ENCODE data around the gene KRTAP5-4. TPM values are rescaled to one million over a fixed set of nuclear protein-coding genes. Genes with fewer than 3 reads are reported as not detected.
"Not testable (repeated sequence)": the region's sequence is repeated elsewhere in the genome, so short reads cannot be mapped to it uniquely, and the experiment has no call there.

KRTAP5-4 gene
- total RNA-seq, 2 experiments from 2014 or later: not detected

DNA sequence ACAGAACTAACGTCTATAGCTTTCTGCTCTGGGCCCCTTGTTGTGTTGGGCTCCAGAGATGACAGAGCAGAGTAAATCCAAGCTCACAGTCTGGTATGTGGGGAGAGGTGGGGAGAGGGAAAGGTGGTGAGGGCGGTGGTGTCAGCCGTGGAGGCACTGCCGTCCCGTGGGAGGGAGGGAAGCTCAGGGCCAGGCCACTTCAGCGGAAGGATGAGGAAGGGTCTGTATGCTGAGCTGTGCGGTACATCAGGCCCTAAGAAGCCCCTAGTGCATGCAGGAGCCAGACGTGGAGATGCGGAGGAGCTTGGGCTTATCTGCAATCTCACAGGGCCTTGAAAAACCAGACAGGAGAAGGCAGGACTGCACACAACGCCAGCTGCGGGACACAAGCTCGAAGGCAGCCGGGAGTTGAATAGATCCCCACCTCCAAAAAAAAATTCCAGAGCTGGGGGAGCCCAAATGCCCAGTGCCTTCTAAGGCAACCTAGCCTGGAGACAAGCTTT, 9.2 kb upstream of the KRTAP5-4 start:
- H3K9me3 Mint-ChIP-seq: no peaks in the 10 kb centered on the region
- peaks cover 26% of the 10 kb centered on the region for H3K27me3 Mint-ChIP-seq

DNA sequence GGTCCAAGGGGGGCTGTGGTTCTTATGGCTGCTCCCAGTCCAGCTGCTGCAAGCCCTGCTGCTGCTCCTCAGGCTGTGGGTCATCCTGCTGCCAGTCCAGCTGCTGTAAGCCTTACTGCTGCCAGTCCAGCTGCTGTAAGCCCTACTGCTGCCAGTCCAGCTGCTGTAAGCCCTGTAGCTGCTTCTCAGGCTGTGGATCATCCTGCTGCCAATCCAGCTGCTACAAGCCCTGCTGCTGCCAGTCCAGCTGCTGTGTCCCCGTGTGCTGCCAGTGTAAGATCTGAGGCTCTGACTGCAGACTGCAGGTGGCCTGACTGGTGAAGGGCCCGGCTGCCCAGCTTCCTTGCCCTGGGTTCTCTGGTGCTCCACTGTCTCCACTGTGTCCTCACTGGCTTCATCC, 8.3 kb upstream of the KRTAP5-4 start:
- Mint-ChIP-seq H3K4me3 (no peak overlapping the region), H3K27me3 (peaks cover 26% of the 10 kb centered on the region), H3K27ac (no peak overlapping the region), H3K4me1 (peaks cover 9% of the 10 kb centered on the region), H3K36me3 (no peaks in the 10 kb centered on the region), H3K9me3 (no peaks in the 10 kb centered on the region)
- no peak for DNase-seq

More for the DNA sequence above, 9.2 kb upstream of the KRTAP5-4 start:
- H3K36me3 Mint-ChIP-seq: no peaks in the 10 kb centered on the region
- H3K27ac Mint-ChIP-seq: no peak overlapping the region
- no peak overlapping the region for H3K4me3 Mint-ChIP-seq
- DNase-seq: no peak
- peaks cover 9% of the 10 kb centered on the region for H3K4me1 Mint-ChIP-seq

DNA sequence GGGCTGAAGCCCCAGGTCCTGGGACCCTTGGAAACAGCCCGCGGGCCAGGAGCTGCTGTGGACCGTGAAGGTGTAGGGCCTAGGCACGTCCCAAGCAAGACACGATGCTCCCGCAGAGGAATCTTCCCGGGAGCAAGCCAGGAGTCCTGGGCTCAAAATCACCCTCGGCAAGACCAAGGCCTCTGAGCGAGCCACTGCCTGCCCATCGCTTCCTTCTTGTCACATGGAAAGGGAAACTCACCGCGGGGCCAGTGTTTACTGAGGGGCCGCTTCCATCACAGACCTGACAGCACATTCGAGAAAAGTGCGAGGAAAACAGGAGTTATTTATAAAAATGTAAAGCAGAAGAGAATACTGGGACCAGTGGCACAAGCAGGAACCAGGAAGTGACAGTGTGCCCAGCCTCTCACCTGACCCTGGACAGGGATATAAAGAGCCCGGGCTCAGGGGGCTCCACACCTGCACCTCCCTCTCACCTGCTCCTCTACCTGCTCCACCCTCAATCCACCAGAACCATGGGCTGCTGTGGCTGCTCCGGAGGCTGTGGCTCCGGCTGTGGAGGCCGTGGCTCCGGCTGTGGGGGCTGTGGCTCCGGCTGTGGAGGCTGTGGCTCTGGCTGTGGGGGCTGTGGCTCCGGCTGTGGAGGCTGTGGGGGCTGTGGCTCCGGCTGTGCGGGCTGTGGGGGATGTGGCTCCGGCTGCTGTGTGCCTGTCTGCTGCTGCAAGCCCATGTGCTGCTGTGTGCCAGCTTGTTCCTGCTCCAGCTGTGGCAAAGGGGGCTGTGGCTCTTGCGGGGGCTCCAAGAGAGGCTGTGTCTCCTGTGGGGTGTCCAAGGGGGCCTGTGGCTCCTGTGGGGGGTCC, 7.6 kb upstream of the KRTAP5-4 start, which contains the start of gene KRTAP5-5:
Gene KRTAP5-5 (plus strand): TSS at position 450 of the 860 bp plus-strand sequence. CDS start 66 bp downstream, at position 516.
- peaks cover 23% of the 10 kb centered on the region for H3K27me3 Mint-ChIP-seq
- no peaks in the 10 kb centered on the region for H3K9me3 Mint-ChIP-seq
- H3K36me3 Mint-ChIP-seq: no peaks in the 10 kb centered on the region
- DNase-seq: no peak
- H3K27ac Mint-ChIP-seq: no peak within 1 kb of the TSS
- H3K4me1 Mint-ChIP-seq: peaks cover 9% of the 10 kb centered on the region
- no peak within 1 kb of the TSS for H3K4me3 Mint-ChIP-seq

DNA sequence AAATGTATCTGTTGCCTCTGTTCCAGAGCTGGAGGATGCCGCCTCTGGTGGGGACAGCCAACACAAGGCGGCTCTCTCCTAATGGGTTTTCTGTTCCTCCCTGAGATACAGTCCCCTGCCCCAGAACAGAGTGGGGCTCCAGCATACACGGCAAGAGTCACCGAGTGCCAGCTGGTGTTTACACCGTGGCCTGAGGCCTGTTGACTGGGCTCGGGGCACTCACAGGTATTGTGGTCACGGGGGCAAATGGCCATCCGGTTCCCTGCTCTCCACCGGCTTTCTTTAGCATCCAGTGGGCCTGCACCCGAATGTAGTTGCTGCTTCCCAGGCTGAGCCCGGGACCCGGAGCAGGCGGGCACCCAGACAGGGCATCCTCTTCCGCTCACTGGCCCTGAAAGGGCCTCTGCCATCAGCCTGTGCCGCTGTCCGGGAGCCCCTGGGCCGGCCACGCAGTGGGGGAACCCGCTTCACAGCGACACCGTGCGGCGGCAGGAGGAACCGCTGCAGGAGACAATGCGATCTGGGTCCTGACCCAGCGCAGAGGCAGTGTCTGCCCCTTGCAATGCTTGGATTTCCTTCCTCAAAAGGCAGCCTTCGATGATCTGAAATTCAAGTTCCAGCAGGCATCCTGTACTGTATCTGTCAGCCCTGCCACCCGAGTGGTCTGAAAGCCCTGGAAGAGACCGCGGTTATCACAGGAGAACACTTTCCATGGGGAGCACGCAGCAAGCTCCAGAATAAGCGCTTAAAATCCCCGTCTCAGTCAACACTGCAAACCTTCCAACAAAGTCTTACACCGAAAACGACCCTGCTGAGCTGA, 6.8 kb upstream of the KRTAP5-4 start:
- Mint-ChIP-seq H3K27me3 (peaks cover 22% of the 10 kb centered on the region), H3K4me3 (no peak overlapping the region), H3K9me3 (no peaks in the 10 kb centered on the region), H3K4me1 (peaks cover 9% of the 10 kb centered on the region), H3K36me3 (no peaks in the 10 kb centered on the region), H3K27ac (no peak overlapping the region)
- peak; percentile 64 for DNase-seq

DNA sequence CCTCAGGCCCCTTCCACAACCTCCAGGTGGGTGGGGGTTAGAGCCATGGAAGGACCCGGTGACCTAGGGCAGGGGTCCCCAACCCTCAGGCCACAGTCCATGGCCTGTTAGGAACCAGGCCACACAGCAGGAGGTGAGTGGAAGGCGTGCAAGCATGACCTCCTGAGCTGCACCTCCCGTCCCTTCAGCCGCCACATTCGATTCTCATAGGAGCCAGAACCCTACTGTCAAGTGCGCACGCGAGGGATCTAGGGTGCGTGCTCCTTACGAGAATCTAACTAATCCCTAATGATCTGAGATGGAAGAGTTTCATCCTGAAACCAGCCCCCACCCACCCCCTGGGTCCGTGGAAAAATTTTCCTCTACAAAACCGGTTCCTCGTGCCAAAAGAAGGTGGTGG, 3.6 kb upstream of the KRTAP5-4 start:
- no peaks in the 10 kb centered on the region for H3K9me3 Mint-ChIP-seq
- H3K4me1 Mint-ChIP-seq: peaks cover 3% of the 10 kb centered on the region

DNA sequence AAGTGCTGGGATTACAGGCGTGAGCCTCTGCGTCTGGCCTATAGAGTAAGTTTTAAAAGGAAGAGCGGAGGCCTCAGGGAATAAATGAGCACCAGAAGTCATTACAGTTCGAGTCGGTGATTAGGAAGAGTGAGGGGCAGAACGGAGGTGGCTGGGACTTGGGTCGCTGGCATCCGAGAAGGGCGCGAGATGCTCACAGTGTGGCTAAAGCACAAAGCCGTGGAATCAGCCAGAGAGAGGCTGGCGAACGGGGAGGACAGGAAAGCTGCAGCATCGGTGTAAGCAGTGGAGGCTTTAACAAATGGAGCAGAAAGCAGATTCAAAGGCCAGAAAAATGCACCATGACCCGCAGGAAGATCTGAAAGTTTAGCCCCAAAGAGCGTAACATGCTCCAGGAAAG, 2.7 kb upstream of the KRTAP5-4 start:
- H3K36me3 Mint-ChIP-seq: no peaks in the 10 kb centered on the region
- DNase-seq: no peak
- peaks cover 20% of the 10 kb centered on the region for H3K27me3 Mint-ChIP-seq
- no peak overlapping the region for H3K27ac Mint-ChIP-seq
- no peaks in the 10 kb centered on the region for H3K9me3 Mint-ChIP-seq
- no peak overlapping the region for H3K4me3 Mint-ChIP-seq
- H3K4me1 Mint-ChIP-seq: peaks cover 5% of the 10 kb centered on the region

More for the DNA sequence above, 3.6 kb upstream of the KRTAP5-4 start:
- H3K36me3 Mint-ChIP-seq: no peaks in the 10 kb centered on the region
- DNase-seq: no peak
- peaks cover 17% of the 10 kb centered on the region for H3K27me3 Mint-ChIP-seq
- H3K4me3 Mint-ChIP-seq: no peak overlapping the region
- H3K27ac Mint-ChIP-seq: no peak overlapping the region

DNA sequence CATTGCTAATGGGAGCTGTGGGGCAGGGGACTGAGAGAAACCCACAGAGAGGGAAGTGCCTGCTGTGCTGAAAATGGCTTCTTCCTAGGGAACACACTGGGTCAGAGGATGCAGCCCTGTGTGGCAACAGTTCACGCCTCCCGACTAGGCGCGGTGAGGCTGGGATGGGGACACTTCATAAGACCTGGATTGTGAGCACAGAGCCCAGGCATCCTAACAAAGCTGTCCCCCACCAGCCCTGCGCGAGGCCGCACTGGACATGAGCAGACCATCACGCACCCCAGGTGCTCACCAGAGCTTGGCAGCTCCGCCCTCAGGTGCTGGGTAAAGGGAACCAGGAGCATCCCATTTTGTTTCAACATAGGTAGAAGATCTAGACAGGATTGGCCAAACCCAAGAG, 1.8 kb upstream of the KRTAP5-4 start:
- Mint-ChIP-seq H3K27ac (no peak overlapping the region), H3K36me3 (no peaks in the 10 kb centered on the region), H3K4me1 (peaks cover 7% of the 10 kb centered on the region), H3K4me3 (no peak overlapping the region), H3K27me3 (peaks cover 18% of the 10 kb centered on the region), H3K9me3 (no peaks in the 10 kb centered on the region)
- DNase-seq: no peak

DNA sequence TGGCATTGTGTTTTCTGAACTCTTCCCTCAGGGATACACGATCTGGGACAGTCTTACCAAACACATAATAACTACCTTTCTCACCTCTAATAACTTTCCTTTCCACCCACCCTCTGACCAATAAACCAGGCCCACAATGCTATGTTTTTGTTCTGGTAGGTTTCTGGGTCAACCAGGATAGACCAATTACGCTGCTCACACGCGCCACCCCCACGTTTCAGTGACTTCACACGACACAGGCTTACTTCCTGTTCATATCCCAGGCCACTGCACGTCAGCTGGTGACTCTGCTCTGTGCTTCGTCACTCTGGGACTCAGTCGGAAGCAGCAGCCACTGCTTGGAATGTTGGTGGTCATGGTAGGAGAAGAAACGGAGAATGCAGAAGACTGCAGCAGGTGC, 2.5 kb downstream of the KRTAP5-4 start:
- H3K27ac Mint-ChIP-seq: no peak overlapping the region
- DNase-seq: no peak
- no peak overlapping the region for H3K4me3 Mint-ChIP-seq

DNA sequence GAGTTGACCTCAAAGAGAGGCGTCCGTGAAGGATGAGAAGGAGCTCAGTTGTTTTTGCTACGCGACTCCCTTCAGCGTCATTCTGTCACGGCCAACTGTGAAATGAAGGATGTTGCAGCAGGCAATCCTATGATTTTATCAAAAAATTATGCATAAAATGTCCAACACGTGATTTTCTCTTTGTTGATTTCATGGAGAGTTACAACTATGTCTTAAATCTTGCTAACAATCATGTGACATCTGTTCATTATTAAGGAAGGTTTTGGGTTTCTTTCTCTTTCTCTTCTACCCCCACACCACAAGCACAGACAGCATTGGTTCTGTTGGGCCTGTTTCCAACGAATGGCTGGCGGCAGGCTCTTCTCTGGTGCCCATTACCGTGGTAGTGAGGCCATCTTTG, 3.7 kb downstream of the KRTAP5-4 start:
- no peaks in the 10 kb centered on the region for H3K36me3 Mint-ChIP-seq
- peaks cover 44% of the 10 kb centered on the region for H3K27me3 Mint-ChIP-seq
- H3K4me1 Mint-ChIP-seq: peaks cover 7% of the 10 kb centered on the region
- DNase-seq: no peak
- H3K4me3 Mint-ChIP-seq: no peak overlapping the region
- H3K9me3 Mint-ChIP-seq: no peaks in the 10 kb centered on the region
- H3K27ac Mint-ChIP-seq: no peak overlapping the region

More for the DNA sequence above, 2.5 kb downstream of the KRTAP5-4 start:
- H3K36me3 Mint-ChIP-seq: no peaks in the 10 kb centered on the region
- H3K9me3 Mint-ChIP-seq: no peaks in the 10 kb centered on the region
- peaks cover 7% of the 10 kb centered on the region for H3K4me1 Mint-ChIP-seq
- H3K27me3 Mint-ChIP-seq: peaks cover 44% of the 10 kb centered on the region

DNA sequence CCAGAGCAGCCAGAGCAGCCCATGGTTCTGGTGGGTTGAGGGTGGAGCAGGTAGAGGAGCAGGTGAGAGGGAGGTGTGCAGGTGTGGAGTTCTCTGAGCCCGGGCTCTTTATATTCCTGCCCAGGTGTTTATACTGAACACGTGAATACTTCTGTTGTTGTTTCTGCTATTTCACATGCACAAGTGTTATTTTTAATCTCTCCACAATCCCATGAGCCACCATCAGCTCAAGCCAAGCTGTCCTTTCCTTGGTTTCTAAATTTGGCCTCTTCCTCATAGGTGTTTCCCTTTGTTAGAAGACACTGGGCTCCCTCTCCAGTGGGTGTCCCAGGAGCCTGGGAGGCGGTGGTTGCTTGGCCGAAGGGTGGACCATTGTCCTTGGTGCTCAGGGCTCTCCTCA, 13.6 kb downstream of the KRTAP5-4 start, which contains the start of gene KRTAP5-3:
Gene KRTAP5-3 (minus strand): TSS at position 101 of the 400 bp plus-strand sequence. CDS start 78 bp downstream, at position 23.
- H3K9me3 Mint-ChIP-seq: no peaks in the 10 kb centered on the region
- DNase-seq: no peak
- H3K27me3 Mint-ChIP-seq: peaks cover 19% of the 10 kb centered on the region
- H3K4me3 Mint-ChIP-seq: no peak within 1 kb of the TSS
- no peaks in the 10 kb centered on the region for H3K36me3 Mint-ChIP-seq
- H3K4me1 Mint-ChIP-seq: no peaks in the 10 kb centered on the region
- H3K27ac Mint-ChIP-seq: no peak within 1 kb of the TSS

DNA sequence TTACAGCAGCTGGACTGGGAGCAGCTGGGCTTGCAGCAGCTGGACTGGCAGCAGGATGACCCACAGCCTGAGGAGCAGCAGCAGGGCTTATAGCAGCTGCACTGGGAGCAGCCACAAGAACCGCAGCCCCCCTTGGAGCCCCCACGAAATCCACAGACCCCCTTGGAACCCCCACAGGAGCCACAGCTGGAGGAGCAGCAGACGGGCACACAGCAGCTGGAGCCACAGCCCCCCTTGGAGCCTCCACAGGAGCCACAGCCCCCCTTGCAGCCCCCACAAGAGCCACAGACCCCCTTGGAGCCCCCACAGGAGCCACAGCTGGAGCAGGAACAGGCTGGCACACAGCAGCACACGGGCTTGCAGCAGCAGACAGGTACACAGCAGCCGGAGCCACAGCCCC, 14.0 kb downstream of the KRTAP5-4 start:
- H3K27me3 Mint-ChIP-seq: peaks cover 19% of the 10 kb centered on the region
- not testable (repeated sequence) for H3K27ac Mint-ChIP-seq, DNase-seq, H3K36me3 Mint-ChIP-seq, H3K9me3 Mint-ChIP-seq, H3K4me1 Mint-ChIP-seq, H3K4me3 Mint-ChIP-seq

DNA sequence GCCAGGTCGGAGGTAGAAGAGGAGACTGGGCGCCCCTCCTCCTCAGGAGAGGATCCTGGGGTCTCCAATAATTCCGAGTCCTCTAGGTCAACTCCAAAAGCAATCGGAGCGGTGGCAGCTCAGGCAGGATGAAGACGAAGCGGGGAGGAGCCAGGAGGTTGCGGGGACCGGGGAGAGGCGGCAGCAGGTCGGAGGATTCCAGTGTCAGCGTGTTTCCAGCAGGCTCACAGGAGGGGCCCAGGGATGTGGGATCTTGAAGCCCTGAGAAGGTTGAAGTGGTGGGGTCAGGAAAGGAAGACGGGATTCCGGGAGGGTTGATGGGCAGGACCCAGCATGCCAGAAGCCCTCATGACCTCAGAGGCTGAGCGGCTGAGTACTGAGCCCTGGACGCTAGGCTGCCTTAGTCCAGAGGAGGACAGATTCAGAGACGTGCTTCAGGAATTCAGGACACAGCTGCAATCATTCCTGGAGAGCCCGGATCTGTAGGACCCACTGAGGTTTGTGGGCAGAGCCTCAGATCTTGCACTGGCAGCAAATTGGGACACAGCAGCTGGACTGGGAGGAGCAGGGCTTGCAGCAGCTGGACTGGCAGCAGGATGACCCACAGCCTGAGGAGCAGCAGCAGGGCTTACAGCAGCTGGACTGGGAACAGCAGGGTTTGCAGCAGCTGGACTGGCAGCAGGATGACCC, 14.6 kb downstream of the KRTAP5-4 start:
- H3K36me3 Mint-ChIP-seq, DNase-seq, H3K27ac Mint-ChIP-seq, H3K4me1 Mint-ChIP-seq, H3K9me3 Mint-ChIP-seq, H3K4me3 Mint-ChIP-seq: not testable (repeated sequence)
- peaks cover 19% of the 10 kb centered on the region for H3K27me3 Mint-ChIP-seq

DNA sequence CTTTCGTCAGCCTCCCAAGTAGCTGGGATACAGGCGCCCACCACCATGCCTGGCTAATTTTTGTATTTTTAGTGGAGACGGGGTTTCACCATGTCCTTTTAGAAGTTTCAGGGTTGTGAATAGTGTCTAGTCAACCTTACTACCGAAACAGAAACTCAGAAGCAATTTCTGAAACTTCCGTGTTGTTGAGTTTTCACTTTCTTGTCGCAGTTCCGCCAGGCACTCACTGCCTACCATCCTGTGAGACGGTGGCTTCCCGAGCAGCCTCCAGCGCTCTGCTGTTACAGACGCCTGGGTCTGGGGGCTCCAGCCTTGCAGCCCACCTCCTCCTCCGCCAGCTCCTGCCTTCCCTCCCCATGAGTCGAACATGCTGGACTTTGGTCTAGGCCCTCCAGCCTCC, 16.0 kb downstream of the KRTAP5-4 start:
- not testable (repeated sequence) for H3K4me3 Mint-ChIP-seq, H3K27ac Mint-ChIP-seq, DNase-seq, H3K9me3 Mint-ChIP-seq, H3K4me1 Mint-ChIP-seq, H3K36me3 Mint-ChIP-seq
- peaks cover 18% of the 10 kb centered on the region for H3K27me3 Mint-ChIP-seq

DNA sequence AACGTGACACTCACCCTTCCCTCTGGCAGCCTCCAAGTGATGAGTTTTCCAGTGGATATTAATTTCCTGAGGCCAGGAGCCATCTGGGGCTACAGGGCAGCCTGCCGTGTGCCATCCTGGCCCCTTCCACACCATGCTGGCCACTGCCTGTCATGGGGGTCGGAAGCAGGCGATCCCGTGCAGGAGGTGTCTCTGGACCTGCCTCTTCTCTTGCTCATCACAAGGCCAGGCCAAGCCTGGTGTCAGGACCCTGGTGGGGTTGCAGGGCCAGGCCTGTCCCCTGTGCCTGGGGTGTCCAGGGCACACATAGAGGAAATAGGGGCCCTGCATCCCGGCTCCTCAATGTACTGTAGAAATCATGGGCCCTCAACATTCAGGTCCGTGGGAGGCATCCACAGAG, 17.2 kb downstream of the KRTAP5-4 start:
- Mint-ChIP-seq H3K27me3 (peaks cover 19% of the 10 kb centered on the region), H3K9me3 (no peaks in the 10 kb centered on the region), H3K27ac (no peak overlapping the region)

DNA sequence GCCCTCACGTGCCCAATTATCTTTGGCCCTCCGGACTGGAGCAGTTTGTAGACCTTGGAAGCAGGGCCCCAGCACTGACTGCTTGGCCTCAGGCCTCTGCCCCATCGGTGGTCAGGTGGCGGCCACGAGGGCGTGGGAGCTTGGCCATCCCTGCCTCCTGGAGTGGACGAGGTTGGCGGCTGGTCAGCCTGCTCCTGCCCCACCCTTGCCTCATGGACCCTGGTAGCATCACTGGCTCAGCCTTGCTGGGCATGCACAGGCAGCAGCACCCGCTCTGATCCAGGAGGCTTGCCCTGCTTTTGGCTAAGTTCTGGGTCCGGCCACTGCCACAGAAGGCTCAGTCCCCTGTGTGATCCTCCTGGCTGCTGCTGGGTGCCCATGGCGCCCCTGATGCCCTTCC, 17.8 kb downstream of the KRTAP5-4 start:
- H3K27ac Mint-ChIP-seq: no peak overlapping the region
- peaks cover 24% of the 10 kb centered on the region for H3K27me3 Mint-ChIP-seq
- no peak for DNase-seq

More for the DNA sequence above, 17.2 kb downstream of the KRTAP5-4 start:
- DNase-seq: no peak
- Mint-ChIP-seq H3K4me1 (no peaks in the 10 kb centered on the region), H3K36me3 (no peaks in the 10 kb centered on the region), H3K4me3 (no peak overlapping the region)

More for the DNA sequence above, 17.8 kb downstream of the KRTAP5-4 start:
- no peaks in the 10 kb centered on the region for H3K9me3 Mint-ChIP-seq
- no peaks in the 10 kb centered on the region for H3K36me3 Mint-ChIP-seq
- no peaks in the 10 kb centered on the region for H3K4me1 Mint-ChIP-seq
- H3K4me3 Mint-ChIP-seq: no peak overlapping the region
